Fibroblast of the aortic adventitia (primary cell): ENCODE measurements around the gene ACOX1. TPM values are rescaled to one million over a fixed set of nuclear protein-coding genes. Genes with fewer than 3 reads are reported as not detected.
A peak's percentile ranks its signal among the peaks of the same experiment; 100 is the strongest.

Experiments used
- DNase-seq: peaks from one replicate; pipeline ENCODE4 v3.0.0-alpha.2; 2010; ENCODE audit warnings: low read depth
- H3K4me3 ChIP-seq: 2 replicates; pipeline ENCODE4 v1.5.1; 2011; ENCODE audit warnings: low read depth, mild to moderate bottlenecking, control low read depth, low read length, moderate library complexity
- total RNA-seq: library from RNA; depleted of rRNA; stranded (reverse); fragments of >200 nt; gene quantifications from 2 replicates; pipeline ENCODE4 v1.2.3, GENCODE V29; 2012; ENCODE audit warnings: low replicate concordance
- TF ChIP-seq, protein P1 (sequence below): IDR thresholded peaks from 2 replicates; pipeline ENCODE4 v1.5.1; 2011; ENCODE audit warnings: mild to moderate bottlenecking, low read length, control low read depth, inconsistent platforms; ENCODE audit not compliant: insufficient read depth

The ACOX1 gene
- total RNA-seq, 1 donor, result 61.5 TPM

DNA sequence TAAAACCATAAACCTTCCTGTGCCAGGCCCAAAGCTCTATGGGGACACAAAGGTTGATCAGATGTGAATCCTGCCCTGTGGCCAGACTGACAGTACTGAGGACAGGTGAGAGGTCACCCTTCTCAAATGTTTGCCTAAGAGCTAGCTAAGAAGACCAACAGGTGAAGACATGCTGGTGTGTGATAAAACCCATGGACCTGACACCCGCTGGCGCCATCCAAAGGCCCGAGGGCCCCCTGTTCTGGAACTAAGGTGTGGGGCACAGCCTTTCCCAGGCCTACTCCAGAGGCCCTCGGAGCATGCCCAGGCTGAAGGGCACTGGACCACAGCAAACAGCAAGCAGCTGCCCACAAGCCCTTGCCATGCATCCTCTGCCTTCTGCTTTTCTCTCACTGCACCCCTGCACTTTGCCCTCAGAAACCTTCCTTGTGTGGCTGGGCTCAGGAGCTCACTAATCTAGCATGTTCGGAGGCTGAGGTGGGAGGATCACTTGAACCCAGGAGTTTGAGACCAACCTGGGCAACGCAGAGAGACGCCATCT, 16.5 kb upstream of the ACOX1 start:
- no peak for DNase-seq
- TF ChIP-seq, protein P1, sequence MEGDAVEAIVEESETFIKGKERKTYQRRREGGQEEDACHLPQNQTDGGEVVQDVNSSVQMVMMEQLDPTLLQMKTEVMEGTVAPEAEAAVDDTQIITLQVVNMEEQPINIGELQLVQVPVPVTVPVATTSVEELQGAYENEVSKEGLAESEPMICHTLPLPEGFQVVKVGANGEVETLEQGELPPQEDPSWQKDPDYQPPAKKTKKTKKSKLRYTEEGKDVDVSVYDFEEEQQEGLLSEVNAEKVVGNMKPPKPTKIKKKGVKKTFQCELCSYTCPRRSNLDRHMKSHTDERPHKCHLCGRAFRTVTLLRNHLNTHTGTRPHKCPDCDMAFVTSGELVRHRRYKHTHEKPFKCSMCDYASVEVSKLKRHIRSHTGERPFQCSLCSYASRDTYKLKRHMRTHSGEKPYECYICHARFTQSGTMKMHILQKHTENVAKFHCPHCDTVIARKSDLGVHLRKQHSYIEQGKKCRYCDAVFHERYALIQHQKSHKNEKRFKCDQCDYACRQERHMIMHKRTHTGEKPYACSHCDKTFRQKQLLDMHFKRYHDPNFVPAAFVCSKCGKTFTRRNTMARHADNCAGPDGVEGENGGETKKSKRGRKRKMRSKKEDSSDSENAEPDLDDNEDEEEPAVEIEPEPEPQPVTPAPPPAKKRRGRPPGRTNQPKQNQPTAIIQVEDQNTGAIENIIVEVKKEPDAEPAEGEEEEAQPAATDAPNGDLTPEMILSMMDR, result no peak
- H3K4me3 ChIP-seq, result no peak overlapping the region

DNA sequence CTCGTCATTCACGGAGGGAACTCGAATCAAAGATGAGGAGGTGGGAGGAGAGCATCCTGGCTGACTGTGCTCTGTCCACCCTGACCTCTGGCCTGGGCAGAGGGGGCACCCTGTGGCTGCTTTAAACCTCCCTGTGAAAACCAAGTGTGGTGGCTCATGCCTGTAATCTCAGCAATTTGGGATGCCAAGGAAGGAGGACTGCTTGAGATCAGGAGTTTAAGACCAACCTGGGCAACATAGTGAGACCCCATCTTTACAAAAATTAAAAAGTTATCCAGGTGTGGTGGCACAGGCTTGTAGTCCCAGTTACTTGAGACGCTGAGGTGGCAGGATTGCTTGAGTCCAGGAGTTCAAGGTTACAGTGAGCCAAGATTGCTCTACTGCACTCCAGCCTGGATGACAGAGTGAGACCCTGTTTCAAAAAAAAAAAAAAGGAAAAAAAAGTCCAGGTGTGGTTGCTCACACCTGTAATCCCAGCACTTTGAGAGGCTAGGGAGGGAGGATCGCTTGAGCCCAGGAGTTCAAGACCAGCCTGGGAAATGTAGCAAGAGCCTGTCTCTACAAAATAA, 15.9 kb upstream of the ACOX1 start:
- no peak for DNase-seq
- TF ChIP-seq, protein P1, result no peak
- no peak overlapping the region for H3K4me3 ChIP-seq

GRCh38 chr17:75991396-75991795, 12.4 kb upstream of the ACOX1 start:
- DNase-seq, result no peak
- TF ChIP-seq, protein P1, result no peak
- H3K4me3 ChIP-seq, result no peak overlapping the region

DNA sequence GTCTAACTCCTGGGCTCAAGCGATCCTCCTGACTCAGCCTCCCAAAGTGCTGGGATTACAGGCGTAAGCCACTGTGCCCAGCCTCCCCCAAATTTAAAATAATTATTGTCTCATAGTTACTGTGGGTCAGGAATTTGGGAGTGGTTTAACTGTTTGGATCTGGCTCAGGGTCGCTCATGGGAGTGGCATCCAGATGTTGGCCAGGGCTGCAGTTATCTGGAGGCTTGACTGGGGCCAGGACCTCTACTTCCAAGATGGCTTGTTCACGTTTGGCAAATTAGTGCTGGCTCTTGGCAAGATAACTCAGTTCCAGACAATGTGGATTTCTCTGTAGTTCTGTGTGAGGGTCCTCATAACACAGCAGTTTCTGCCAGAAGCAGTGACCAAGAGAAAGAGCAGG, 8.1 kb upstream of the ACOX1 start:
- no peak for DNase-seq
- TF ChIP-seq, protein P1, result no peak
- H3K4me3 ChIP-seq, result no peak overlapping the region

- TF ChIP-seq, protein P1, result no peak
- DNase-seq, result no peak
- H3K4me3 ChIP-seq, result no peak overlapping the region
These were observed 7.0 kb upstream of the ACOX1 start for GRCh38 chr17:75985986-75986385.

DNA sequence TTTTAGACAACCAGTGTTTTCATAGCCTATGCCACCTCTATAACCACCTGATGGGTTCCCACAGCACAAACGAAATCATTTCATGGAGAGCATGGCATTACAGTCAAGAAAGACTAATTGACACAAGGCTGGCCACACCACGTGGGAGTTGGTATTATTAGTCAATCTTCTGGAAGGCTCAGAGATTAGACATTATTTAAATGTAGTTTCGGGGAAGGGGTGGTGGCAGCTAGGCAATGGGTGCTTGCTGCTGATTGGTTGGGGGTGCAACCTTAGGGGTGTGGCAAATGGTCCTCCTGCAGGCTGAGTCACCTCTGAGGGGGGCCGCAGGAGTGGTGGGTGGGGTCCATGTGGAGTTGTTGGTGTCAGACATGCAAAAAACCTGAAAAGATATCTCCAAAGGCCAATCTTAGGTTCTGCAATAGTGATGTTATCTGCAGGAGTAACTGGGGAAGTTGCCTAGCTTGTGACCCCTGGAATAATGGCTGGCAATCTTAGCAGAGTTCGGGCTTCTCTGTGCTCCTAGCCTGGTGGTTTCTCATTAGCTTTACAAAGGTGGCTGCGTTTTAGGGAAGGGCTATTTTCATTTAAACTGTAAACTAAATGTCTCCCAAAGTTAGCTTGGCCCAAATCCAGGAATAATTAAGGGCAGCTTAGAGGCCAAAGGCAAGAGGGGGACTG, 4.7 kb upstream of the ACOX1 start:
- DNase-seq, result peak; percentile 47
- TF ChIP-seq, protein P1, result no peak
- no peak overlapping the region for H3K4me3 ChIP-seq
